ENCODE data around the gene SERTAD3.
"Not testable (repeated sequence)": the region's sequence is repeated elsewhere in the genome, so short reads cannot be mapped to it uniquely, and the experiment has no call there.

The SERTAD3 gene

GRCh38 chr19:40457953-40458596, 13.9 kb upstream of the SERTAD3 start:
- no peak for DNase-seq

- no peak for DNase-seq
Observed at GRCh38 chr19:40457048-40457447, 12.9 kb upstream of the SERTAD3 start.

GRCh38 chr19:40453943-40454342, 9.8 kb upstream of the SERTAD3 start:
- not testable (repeated sequence) for DNase-seq

- DNase-seq: no peak
Observed at GRCh38 chr19:40453151-40453735, 9.1 kb upstream of the SERTAD3 start.

GRCh38 chr19:40452016-40452415, 7.9 kb upstream of the SERTAD3 start:
- no peak for DNase-seq

GRCh38 chr19:40450664-40451063, 6.5 kb upstream of the SERTAD3 start:
- DNase-seq: no peak

- no peak for DNase-seq
Observed at GRCh38 chr19:40449506-40449905, 5.4 kb upstream of the SERTAD3 start.

GRCh38 chr19:40446263-40446784, 2.2 kb upstream of the SERTAD3 start:
- DNase-seq: no peak

- no peak for DNase-seq
Observed at GRCh38 chr19:40445780-40446262, 1.7 kb upstream of the SERTAD3 start.

GRCh38 chr19:40444825-40445312, 734 bp upstream of the SERTAD3 start:
- DNase-seq: no peak

- DNase-seq: peak; percentile 99
Observed at GRCh38 chr19:40443131-40443999, 770 bp downstream of the SERTAD3 start.

GRCh38 chr19:40442328-40443130, 1.6 kb downstream of the SERTAD3 start:
- DNase-seq: no peak

GRCh38 chr19:40441719-40442253, 2.3 kb downstream of the SERTAD3 start:
- peak in 1 of 2 donors; percentile 14 for DNase-seq

- no peak for DNase-seq
Observed at GRCh38 chr19:40438284-40438683, 5.9 kb downstream of the SERTAD3 start.

GRCh38 chr19:40433391-40434216, 10.5 kb downstream of the SERTAD3 start:
- peak; percentile 94 to 95 for DNase-seq

- not testable (repeated sequence) for DNase-seq
Observed at GRCh38 chr19:40432760-40433159, 11.4 kb downstream of the SERTAD3 start.

GRCh38 chr19:40431698-40432097, 12.4 kb downstream of the SERTAD3 start:
- DNase-seq: no peak

GRCh38 chr19:40430242-40430641, 13.9 kb downstream of the SERTAD3 start:
- DNase-seq: not testable (repeated sequence)

- DNase-seq: not testable (repeated sequence)
Observed at GRCh38 chr19:40428197-40428596, 15.9 kb downstream of the SERTAD3 start.

GRCh38 chr19:40425450-40426287, 18.5 kb downstream of the SERTAD3 start, which contains the start of gene SERTAD1:
Gene SERTAD1 (minus strand): TSS chr19:40425992. CDS start chr19:40423546, 2,446 bp downstream.
- DNase-seq: peak; percentile 100

All from inflammatory macrophage (primary cell).